ENCODE measurements around the gene CHDH.

Gene CHDH

GRCh38 chr3:53792866-53793265 is 53.4 kb downstream of the CHDH start:
- Histone ChIP-seq H3K4me1 (ENCODE audit: control insufficient read depth in 1 of 2, insufficient read depth in 1 of 2, low read depth in 1 of 2, low read length in 1 of 2) (no peaks in the 10 kb centered on the region), H3K27me3 (peaks cover 53% of the 10 kb centered on the region), H3K4me3 (ENCODE audit: low read depth in 1 of 2, low read length in 1 of 2) (no peak overlapping the region), H3K27ac (no peak overlapping the region), H3K36me3 (no peaks in the 10 kb centered on the region), H3K9me3 (no peaks in the 10 kb centered on the region)
- TF ChIP-seq CTCF (IDR thresholded peaks at IDR 0.05): no peak

DNA sequence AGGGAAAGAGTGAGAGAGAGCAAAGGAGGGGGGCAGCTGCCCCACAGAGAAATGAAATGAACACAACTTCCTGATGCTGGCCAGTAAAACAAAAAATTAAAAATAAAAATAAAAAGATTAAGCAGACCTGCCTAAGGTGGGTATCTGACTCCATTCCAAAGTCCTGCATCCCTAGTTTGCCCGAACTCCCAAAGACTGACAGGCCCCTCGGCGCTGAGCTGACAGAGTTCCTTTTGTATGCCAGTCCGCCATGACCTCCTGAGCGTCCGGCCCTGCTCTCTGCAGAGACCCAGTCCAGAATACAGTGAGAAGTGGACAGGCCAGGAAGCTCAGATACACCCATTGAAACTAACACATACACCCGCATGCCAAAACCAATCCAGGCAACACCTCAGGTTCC is 54.9 kb downstream of the CHDH start:
- H3K4me1 ChIP-seq (ENCODE audit: control insufficient read depth in 1 of 2, insufficient read depth in 1 of 2, low read depth in 1 of 2, low read length in 1 of 2): no peaks in the 10 kb centered on the region
- H3K27me3 ChIP-seq: peaks cover 40% of the 10 kb centered on the region
- TF ChIP-seq CTCF (IDR thresholded peaks at IDR 0.05): no peak
- no peaks in the 10 kb centered on the region for H3K36me3 ChIP-seq
- H3K27ac ChIP-seq: no peak overlapping the region
- H3K9me3 ChIP-seq: no peaks in the 10 kb centered on the region
- no peak overlapping the region for H3K4me3 ChIP-seq (ENCODE audit: low read depth in 1 of 2, low read length in 1 of 2)

DNA sequence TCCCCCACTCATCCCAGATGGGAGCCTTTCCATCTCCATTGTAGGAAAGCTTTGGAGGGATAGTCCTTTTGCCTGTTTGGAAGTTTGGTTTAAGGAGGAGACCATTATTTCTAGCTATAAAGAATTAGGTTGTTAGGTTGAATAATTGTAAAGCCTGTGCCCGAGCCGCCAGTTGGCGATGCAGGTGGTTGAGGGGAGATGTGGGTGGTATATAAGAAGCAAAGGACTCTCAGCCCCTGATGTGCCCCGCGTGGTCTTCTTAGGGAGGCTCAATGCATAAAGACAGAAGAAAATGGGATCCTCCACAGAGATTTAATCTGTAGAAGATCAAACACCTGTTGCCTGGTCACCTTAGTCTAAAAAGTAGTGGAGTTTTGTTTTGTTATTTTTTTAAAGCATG is 55.7 kb downstream of the CHDH start:
- Histone ChIP-seq H3K27ac (no peak overlapping the region), H3K4me3 (ENCODE audit: low read depth in 1 of 2, low read length in 1 of 2) (no peak overlapping the region), H3K36me3 (no peaks in the 10 kb centered on the region), H3K27me3 (peaks cover 32% of the 10 kb centered on the region), H3K9me3 (no peaks in the 10 kb centered on the region), H3K4me1 (ENCODE audit: control insufficient read depth in 1 of 2, insufficient read depth in 1 of 2, low read depth in 1 of 2, low read length in 1 of 2) (no peaks in the 10 kb centered on the region)
- TF ChIP-seq CTCF (IDR thresholded peaks at IDR 0.05): no peak

DNA sequence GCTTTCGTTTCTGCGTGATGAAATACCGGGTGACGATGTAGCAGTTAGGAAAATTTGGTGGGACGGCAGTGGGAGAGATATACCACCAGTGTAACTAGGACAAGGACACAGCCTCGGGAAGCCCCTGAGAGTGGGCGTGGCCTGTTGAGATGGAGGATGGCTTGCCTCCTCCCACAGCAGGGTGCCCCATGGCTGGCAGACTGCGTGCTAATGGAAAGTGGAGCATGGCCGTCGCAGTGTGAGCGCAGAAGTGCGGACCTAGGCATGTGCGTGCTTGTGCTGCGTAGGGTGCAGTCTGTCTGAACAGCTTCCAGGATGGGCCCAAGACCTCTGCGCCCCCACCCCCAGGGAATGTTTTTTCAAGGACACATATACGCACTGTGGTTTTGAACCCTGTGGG is 56.8 kb downstream of the CHDH start:
- no peaks in the 10 kb centered on the region for H3K36me3 ChIP-seq
- TF ChIP-seq CTCF (IDR thresholded peaks at IDR 0.05): no peak
- no peak overlapping the region for H3K4me3 ChIP-seq (ENCODE audit: low read depth in 1 of 2, low read length in 1 of 2)
- H3K27ac ChIP-seq: no peak overlapping the region
- no peaks in the 10 kb centered on the region for H3K9me3 ChIP-seq
- peaks cover 22% of the 10 kb centered on the region for H3K27me3 ChIP-seq
- no peaks in the 10 kb centered on the region for H3K4me1 ChIP-seq (ENCODE audit: control insufficient read depth in 1 of 2, insufficient read depth in 1 of 2, low read depth in 1 of 2, low read length in 1 of 2)

DNA sequence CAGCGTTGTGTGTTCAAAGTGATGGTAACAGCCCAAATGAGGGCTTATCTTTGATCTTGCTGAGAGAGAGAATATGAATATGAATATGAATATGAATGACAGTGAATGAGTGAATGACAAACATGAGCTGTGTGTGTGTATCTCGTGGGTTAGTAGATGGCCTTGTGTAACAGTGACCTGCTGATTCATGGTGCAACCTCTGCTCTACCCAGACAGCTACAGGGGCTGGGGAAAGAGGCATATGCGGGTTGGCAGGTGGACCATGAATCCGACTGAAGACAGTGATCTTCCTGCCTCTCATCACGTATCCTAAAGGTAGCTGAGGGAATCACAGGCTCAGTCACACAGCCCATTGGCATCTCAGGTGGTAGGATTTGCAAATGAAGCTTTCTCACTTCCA is 58.2 kb downstream of the CHDH start:
- no peak for TF ChIP-seq CTCF (IDR thresholded peaks at IDR 0.05)
- peaks cover 16% of the 10 kb centered on the region for H3K27me3 ChIP-seq
- H3K9me3 ChIP-seq: no peaks in the 10 kb centered on the region
- no peaks in the 10 kb centered on the region for H3K36me3 ChIP-seq
- no peak overlapping the region for H3K27ac ChIP-seq
- H3K4me1 ChIP-seq (ENCODE audit: control insufficient read depth in 1 of 2, insufficient read depth in 1 of 2, low read depth in 1 of 2, low read length in 1 of 2): no peaks in the 10 kb centered on the region
- no peak overlapping the region for H3K4me3 ChIP-seq (ENCODE audit: low read depth in 1 of 2, low read length in 1 of 2)

DNA sequence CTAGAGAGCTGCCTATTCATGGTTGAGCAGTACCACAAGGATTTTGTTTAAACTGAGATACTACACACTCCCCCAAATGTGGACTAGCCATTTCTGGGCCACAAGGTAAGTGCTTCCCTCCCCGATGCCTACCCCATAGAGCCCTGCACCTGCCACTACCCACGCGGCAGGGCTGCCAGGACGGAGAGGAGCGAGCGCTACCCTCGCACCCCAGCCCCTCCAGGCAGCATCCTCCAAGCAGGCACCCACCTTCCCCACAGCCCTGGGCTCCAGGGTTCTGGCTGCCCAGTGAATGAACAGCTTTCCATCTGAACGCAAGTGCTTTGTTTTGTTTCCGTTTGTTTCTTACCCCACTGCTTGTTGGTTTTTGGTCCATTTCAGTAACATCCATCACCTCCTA is 59.2 kb downstream of the CHDH start:
- Histone ChIP-seq H3K4me1 (ENCODE audit: control insufficient read depth in 1 of 2, insufficient read depth in 1 of 2, low read depth in 1 of 2, low read length in 1 of 2) (no peaks in the 10 kb centered on the region), H3K4me3 (ENCODE audit: low read depth in 1 of 2, low read length in 1 of 2) (no peak overlapping the region), H3K9me3 (no peaks in the 10 kb centered on the region), H3K36me3 (no peaks in the 10 kb centered on the region), H3K27ac (no peak overlapping the region), H3K27me3 (peaks cover 16% of the 10 kb centered on the region)
- no peak for TF ChIP-seq CTCF (IDR thresholded peaks at IDR 0.05)

All from neutrophil (primary cell).